GM21825 (cell line): ENCODE results near the gene WRAP53.

Source experiments
- ATAC-seq: cut with Tn5 transposase; IDR thresholded peaks from one replicate; pipeline ENCODE4 v1.9.1; 2021; ENCODE audit warnings: mild to moderate bottlenecking, moderate library complexity; ENCODE audit not compliant: unreplicated experiment

The WRAP53 gene

DNA sequence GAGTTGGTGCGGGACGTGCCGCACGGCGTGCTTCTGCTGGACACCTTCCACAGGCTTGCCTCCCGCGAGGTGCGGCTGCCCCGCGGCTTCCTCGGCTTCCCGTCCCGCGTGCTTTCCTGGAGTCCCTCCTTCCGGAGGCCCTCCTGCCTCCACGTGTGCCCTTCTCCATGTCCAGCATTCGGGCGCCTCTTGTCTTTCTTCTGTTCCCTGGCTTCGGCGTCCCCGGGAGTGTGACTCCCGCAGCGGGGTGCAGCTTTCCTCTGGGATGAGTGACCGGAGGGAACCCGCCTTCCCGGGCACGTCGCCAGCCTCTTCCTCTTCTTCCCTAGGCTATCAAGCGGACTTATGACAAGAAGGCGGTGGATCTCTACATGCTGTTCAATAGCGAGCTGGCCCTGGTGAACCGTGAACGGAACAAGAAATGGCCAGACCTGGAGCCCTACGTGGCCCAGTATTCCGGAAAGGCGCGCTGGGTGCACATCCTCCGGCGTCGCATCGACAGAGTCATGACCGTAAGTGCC lies 52.3 kb downstream of the WRAP53 start:
- no peak for ATAC-seq

DNA sequence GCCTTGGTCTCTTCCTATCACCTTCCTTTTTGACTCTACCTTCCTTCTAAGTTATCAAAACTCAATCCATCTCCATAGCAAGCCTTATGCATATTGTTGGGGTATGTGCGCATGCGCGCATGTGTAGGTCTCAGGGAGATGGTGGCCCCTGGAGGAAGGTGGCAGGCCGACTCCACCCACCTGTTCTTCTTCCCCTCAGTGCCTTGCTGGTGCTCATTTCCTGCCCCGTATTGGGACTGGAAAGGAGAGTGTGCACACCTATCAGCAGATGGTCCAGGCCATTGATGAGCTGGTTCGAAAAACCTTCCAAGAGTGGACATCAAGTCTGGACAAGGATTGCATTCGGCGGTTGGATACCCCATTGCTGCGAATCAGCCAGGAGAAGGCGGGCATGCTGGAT lies 54.5 kb downstream of the WRAP53 start:
- no peak for ATAC-seq

DNA sequence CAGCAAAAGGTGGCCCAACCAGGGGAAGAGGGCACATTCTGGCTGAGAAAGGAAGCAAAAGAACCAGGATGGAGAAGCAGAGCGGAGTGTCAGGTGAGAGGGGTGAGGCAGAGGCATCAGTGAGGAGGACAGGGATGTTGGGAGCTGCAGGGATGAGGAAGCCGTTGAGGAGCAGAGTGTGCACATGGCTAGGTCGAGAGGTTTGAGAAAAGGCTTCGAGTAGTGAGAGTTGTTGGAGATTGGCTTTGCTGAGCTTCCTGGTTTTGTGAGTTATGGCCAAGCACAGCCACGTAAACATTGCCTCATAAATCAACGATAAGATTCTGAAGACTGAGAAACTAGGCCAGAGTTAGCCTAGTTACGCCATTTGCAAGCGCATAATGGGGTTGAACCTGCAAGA lies 56.1 kb downstream of the WRAP53 start:
- ATAC-seq: no peak

DNA sequence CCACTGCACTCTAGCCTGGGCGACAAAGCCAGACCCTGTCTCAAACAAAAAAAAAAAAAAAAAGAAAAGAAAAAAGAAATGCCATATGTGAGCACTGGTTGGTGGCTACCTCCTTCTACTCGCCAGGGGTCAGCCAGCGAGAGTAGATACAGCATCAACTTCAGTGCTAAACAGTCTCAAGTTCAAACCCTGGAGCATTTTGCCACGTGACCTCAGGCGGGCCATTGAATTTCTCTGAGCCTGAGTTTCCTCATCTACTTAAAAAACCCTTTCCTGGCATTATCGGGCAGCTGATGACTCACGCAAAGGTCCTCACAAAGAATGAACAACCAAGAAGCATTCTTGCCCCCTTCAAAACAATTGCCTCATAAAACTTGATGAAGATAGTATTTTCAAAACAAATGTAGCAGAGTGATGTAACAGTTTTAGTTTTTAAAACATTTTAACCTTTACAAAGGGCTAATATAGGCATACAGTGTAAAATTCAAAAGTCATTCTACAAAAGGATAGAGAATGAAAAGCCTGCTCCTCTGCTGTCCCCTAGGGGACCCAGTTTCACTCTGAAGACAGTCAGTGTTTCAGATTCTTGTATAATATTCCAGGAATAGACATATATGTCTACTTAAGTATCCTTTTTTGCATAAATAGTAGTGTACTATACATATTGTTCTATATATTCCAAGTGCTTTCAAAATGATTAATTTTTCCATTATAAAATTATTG lies 57.6 kb downstream of the WRAP53 start:
- no peak for ATAC-seq

DNA sequence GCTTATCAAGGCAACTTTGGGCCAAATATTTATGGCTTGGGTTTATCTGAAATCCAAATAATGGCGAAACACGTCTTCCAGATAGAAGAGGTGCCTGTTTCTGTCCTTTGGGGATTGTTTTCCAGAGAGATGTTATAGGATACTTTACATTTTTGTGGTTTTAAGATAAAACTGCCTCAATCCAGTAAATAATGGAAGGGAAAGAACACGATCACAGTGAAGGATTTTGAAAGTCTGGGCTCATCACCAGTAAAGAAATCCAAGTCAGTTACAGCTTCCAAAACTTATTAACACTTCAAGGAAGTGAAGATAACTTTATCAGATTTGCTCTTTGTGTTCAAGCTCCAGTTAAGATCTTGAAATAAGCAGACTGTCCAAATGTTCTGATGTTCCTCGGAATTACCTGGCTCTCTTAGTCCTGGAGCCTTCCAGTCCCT lies 59.4 kb downstream of the WRAP53 start:
- ATAC-seq: no peak

DNA sequence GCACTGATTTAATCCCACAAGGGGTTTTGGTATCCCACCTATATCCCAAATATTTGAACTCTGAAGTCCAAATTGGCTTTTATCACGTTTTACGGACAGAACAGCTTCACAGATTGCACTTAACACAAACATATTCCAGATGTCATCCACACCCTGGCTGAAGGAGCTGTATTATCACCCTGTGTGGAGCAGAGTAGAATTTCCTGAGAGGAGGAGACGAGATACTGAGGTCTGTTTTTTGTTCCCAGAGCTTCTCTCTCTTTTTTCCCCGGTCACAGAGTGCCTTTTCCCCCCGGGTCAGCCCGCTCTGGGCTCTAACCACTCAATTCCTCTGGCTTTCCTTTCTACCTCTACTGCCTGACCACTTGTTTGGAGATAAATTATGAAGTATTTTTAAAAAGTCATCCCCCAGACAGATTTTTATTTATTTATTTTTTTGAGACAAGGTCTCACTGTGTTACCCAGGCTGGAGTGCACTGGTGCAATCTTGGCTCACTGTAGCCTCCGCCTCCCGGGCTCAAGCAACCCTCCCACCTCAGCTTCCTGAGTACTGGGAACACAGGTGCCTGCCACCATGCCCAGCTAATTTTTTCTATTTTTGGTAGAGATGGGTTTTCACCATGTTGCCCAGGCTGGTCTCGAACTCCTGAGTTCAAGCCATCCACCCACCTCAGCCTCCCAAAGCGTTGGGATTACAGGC lies 59.9 kb downstream of the WRAP53 start:
- no peak for ATAC-seq

DNA sequence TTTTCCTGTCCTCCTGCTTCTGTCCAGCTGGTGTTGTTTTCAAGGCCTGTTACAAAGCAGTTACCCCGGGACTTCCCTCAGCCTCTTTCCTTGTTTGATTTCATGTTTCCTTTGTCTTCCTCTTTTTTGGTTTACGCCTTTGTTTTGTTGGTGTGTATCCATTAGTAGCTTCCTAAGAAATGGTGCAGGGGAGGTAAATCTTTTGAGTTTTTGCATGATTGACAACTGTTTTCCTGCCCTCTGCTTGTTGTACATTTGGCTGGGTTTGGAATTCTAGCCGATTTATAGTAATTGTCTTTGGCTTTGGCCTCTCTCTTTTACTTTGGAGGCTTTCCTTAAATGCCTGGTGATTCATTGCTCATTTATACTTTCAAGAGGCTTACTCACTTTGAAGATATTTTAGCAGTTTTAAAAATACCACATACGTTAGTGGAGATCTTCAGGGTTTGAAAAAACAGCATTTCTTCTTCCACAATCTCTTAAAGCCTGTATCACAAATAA lies 62.1 kb downstream of the WRAP53 start:
- ATAC-seq: no peak
